GM19395 (cell line): Measurements from ENCODE around the gene TTYH1.

Experiments used
- ATAC-seq: cut with Tn5 transposase; IDR thresholded peaks from one replicate; pipeline ENCODE4 v1.9.1; 2021; ENCODE audit warnings: mild to moderate bottlenecking, moderate library complexity; ENCODE audit not compliant: unreplicated experiment

TTYH1 gene

GRCh38 chr19:54473892-54474372 lies 58.7 kb downstream of the TTYH1 start:
- ATAC-seq = no peak

GRCh38 chr19:54475706-54476105 lies 60.4 kb downstream of the TTYH1 start:
- no peak for ATAC-seq

- no peak for ATAC-seq
Observed at GRCh38 chr19:54477650-54478049, 62.4 kb downstream of the TTYH1 start.

GRCh38 chr19:54478677-54479266 lies 63.5 kb downstream of the TTYH1 start:
- ATAC-seq = no peak

- no peak for ATAC-seq
Observed at GRCh38 chr19:54480051-54480450, 64.8 kb downstream of the TTYH1 start.

GRCh38 chr19:54481326-54481930 lies 66.2 kb downstream of the TTYH1 start:
- ATAC-seq = no peak

GRCh38 chr19:54482889-54483288 lies 67.6 kb downstream of the TTYH1 start:
- ATAC-seq = no peak

GRCh38 chr19:54484451-54484850 lies 69.2 kb downstream of the TTYH1 start:
- ATAC-seq = no peak

GRCh38 chr19:54485851-54486250 lies 70.6 kb downstream of the TTYH1 start:
- ATAC-seq = no peak
